ENCODE results near the gene CACNA1B. TPM values are rescaled to one million over a fixed set of nuclear protein-coding genes. Genes with fewer than 3 reads are reported as not detected.

Gene CACNA1B
- total RNA-seq, 4 donors from 2014 or later = not detected

GRCh38 chr9:137969008-137969407 is 91.4 kb downstream of the CACNA1B start:
- DNase-seq (ENCODE audit: low spot score) (no peak), ATAC-seq (ENCODE audit: low FRiP score) (no peak)
- TF ChIP-seq CTCF (IDR thresholded peaks at IDR 0.05) = no peak

- ATAC-seq (ENCODE audit: low FRiP score) (no peak), DNase-seq (ENCODE audit: low spot score) (no peak)
- TF ChIP-seq CTCF (IDR thresholded peaks at IDR 0.05) = no peak
Observed at GRCh38 chr9:137969685-137970084, 92.1 kb downstream of the CACNA1B start.

- no peak for TF ChIP-seq CTCF (IDR thresholded peaks at IDR 0.05)
- DNase-seq (ENCODE audit: low spot score) = no peak
- ATAC-seq (ENCODE audit: low FRiP score) = no peak
Observed at GRCh38 chr9:137970098-137970497, 92.5 kb downstream of the CACNA1B start.

GRCh38 chr9:137970686-137971476 is 93.3 kb downstream of the CACNA1B start:
- DNase-seq (ENCODE audit: low spot score) (no peak), ATAC-seq (ENCODE audit: low FRiP score) (no peak)
- no peak for TF ChIP-seq CTCF (IDR thresholded peaks at IDR 0.05)

GRCh38 chr9:137971477-137972138 is 94.0 kb downstream of the CACNA1B start:
- TF ChIP-seq CTCF (IDR thresholded peaks at IDR 0.05) = no peak
- ATAC-seq (ENCODE audit: low FRiP score) = no peak
- DNase-seq (ENCODE audit: low spot score) = no peak

- TF ChIP-seq CTCF (IDR thresholded peaks at IDR 0.05) = no peak
- DNase-seq (ENCODE audit: low spot score) (no peak), ATAC-seq (ENCODE audit: low FRiP score) (no peak)
Observed at GRCh38 chr9:137972355-137972987, 94.9 kb downstream of the CACNA1B start.
